A549 (cell line): ENCODE measurements around the gene CELSR1. TPM values are rescaled to one million over a fixed set of nuclear protein-coding genes. Genes with fewer than 3 reads are reported as not detected.

Source experiments
- ATAC-seq, 2 experiments: fragments of 200-7000 bp in 1 of 2; fragments of >200 bp in 1 of 2; cut with Nextera tagmentation in 1 of 2; cut with Tn5 transposase in 1 of 2; 3 replicates each; pipeline versions ENCODE4 v1.8.0 to v1.9.1; 2018 to 2020; ENCODE audit warnings: mild to moderate bottlenecking in 1 of 2, moderate library complexity in 1 of 2
- CTCF ChIA-PET: fragments of 300-600 bp; sonication (Branson Sonifier 250); formaldehyde crosslinking; extraction: SDS; loops from one replicate; lab custom pipeline; 2021; ENCODE audit warnings: antibody characterized with exemption, inconsistent platforms; lab: Yijun Ruan, JAX
- POLR2A ChIA-PET: fragments of 350-600 bp; formaldehyde crosslinking; extraction: SDS; loops from one replicate; lab custom pipeline; 2021; ENCODE audit warnings: antibody characterized with exemption, inconsistent platforms; lab: Yijun Ruan, JAX
- DNase-seq, 2 experiments: peaks; one replicate each; pipeline versions ENCODE4 v3.0.0 to v3.0.0-alpha.2; 2011 to 2016; ENCODE audit warnings: low read depth in 1 of 2, low spot score in 1 of 2
- FAIRE-seq: peaks from 2 replicates; lab custom pipeline; 2011; peaks lifted over from hg19 to GRCh38; lab: Jason Lieb, UNC
- H3K27ac ChIP-seq, 2 experiments: fragments of >200 bp; sonication (Bioruptor Twin); formaldehyde crosslinking; 3 replicates each; pipeline ENCODE4 v1.5.1; 2016 to 2017
- H3K4me1 ChIP-seq: fragments of >200 bp; sonication (Bioruptor Twin); formaldehyde crosslinking; 3 replicates; pipeline ENCODE4 v1.6.1; 2016
- H3K4me2 ChIP-seq: fragments of >200 bp; sonication (Bioruptor Twin); formaldehyde crosslinking; 3 replicates; pipeline ENCODE4 v1.6.1; 2016
- H3K4me3 ChIP-seq: fragments of >200 bp; sonication (Bioruptor Twin); formaldehyde crosslinking; 3 replicates; pipeline ENCODE4 v1.5.1; 2016
- H3K9me3 ChIP-seq: fragments of >200 bp; sonication (Bioruptor Twin); formaldehyde crosslinking; 3 replicates; pipeline ENCODE4 v1.6.1; 2016
- ATOH8 ChIP-seq: fragments of 250-450 bp; sonication (Bioruptor Pico); IDR thresholded peaks from 2 replicates; pipeline ENCODE4 v1.5.0; 2020; ENCODE audit warnings: low read depth, mild to moderate bottlenecking, moderate library complexity
- BCL3 ChIP-seq: fragments of >200 bp; sonication (Bioruptor Twin); formaldehyde crosslinking; IDR thresholded peaks from 3 replicates; pipeline ENCODE4 v1.6.1; 2016
- CHD2 ChIP-seq: fragments of 150-350 bp; IDR thresholded peaks from 2 replicates; pipeline ENCODE4 v1.6.1; 2014; ENCODE audit warnings: low read length; ENCODE audit not compliant: partially characterized antibody
- CHD4 ChIP-seq: fragments of 200-600 bp; sonication (generic); IDR thresholded peaks from 2 replicates; pipeline ENCODE4 v1.6.1; 2016; ENCODE audit warnings: antibody characterized with exemption, mild to moderate bottlenecking, borderline replicate concordance
- EHMT2 ChIP-seq: fragments of 200-600 bp; sonication (generic); IDR thresholded peaks from 2 replicates; pipeline ENCODE4 v1.6.1; 2016; ENCODE audit warnings: antibody characterized with exemption, low read depth, mild to moderate bottlenecking, moderate library complexity
- ESRRA ChIP-seq: fragments of 150-350 bp; IDR thresholded peaks from 2 replicates; pipeline ENCODE4 v1.6.1; 2014; ENCODE audit warnings: mild to moderate bottlenecking, low read length, borderline replicate concordance
- HDAC2 ChIP-seq: fragments of 200-600 bp; sonication (generic); IDR thresholded peaks from 2 replicates; pipeline ENCODE4 v1.6.1; 2016
- HES2 ChIP-seq: fragments of >200 bp; sonication (Bioruptor Twin); formaldehyde crosslinking; IDR thresholded peaks from 2 replicates; pipeline ENCODE4 v1.6.1; 2016
- HEYL ChIP-seq: fragments of 250-450 bp; sonication (Bioruptor Pico); IDR thresholded peaks from 2 replicates; pipeline ENCODE4 v1.8.0; 2021; ENCODE audit warnings: mild to moderate bottlenecking, moderate library complexity
- HMGXB4 ChIP-seq: fragments of 250-450 bp; sonication (Bioruptor Pico); IDR thresholded peaks from 2 replicates; pipeline ENCODE4 v1.5.0; 2021; ENCODE audit warnings: mild to moderate bottlenecking, moderate library complexity, borderline replicate concordance
- HOXA7 ChIP-seq: fragments of 250-450 bp; sonication (Bioruptor Pico); IDR thresholded peaks from 2 replicates; pipeline ENCODE4 v1.5.0; 2020; ENCODE audit warnings: mild to moderate bottlenecking, moderate library complexity
- MAFK ChIP-seq: fragments of 450-650 bp; IDR thresholded peaks from 2 replicates; pipeline ENCODE4 v1.6.1; 2014; ENCODE audit not compliant: partially characterized antibody
- MAX ChIP-seq: IDR thresholded peaks from 2 replicates; pipeline ENCODE4 v1.6.1; 2012
- NFE2L2 ChIP-seq: fragments of 150-350 bp; conservative IDR thresholded peaks from 2 replicates; pipeline ENCODE4 v1.6.1; 2014; ENCODE audit warnings: low read length
- NPAS2 ChIP-seq: fragments of 250-450 bp; sonication (Bioruptor Pico); IDR thresholded peaks from 2 replicates; pipeline ENCODE4 v1.8.0; 2022; ENCODE audit warnings: mild to moderate bottlenecking, moderate library complexity, borderline replicate concordance
- PBX3 ChIP-seq: IDR thresholded peaks from 2 replicates; pipeline ENCODE4 v1.6.1; 2012
- PHF8 ChIP-seq: fragments of 200-600 bp; sonication (generic); IDR thresholded peaks from 2 replicates; pipeline ENCODE4 v1.6.1; 2016; ENCODE audit warnings: low read depth, mild to moderate bottlenecking, antibody characterized with exemption, moderate library complexity, borderline replicate concordance
- REST ChIP-seq: fragments of 200-600 bp; sonication (generic); IDR thresholded peaks from 2 replicates; pipeline ENCODE4 v1.6.1; 2016; ENCODE audit warnings: antibody characterized with exemption, mild to moderate bottlenecking, moderate library complexity
- RNF2 ChIP-seq: fragments of 200-600 bp; sonication (generic); IDR thresholded peaks from 2 replicates; pipeline ENCODE4 v1.6.1; 2016; ENCODE audit warnings: low read depth, mild to moderate bottlenecking, antibody characterized with exemption, moderate library complexity, borderline replicate concordance
- TP53 ChIP-seq: fragments of 250-450 bp; sonication (Bioruptor Pico); IDR thresholded peaks from 2 replicates; pipeline ENCODE4 v1.5.0; 2021; ENCODE audit warnings: mild to moderate bottlenecking, moderate library complexity
- ZC3H11A ChIP-seq: fragments of 450-650 bp; IDR thresholded peaks from 2 replicates; pipeline ENCODE4 v1.6.1; 2014; ENCODE audit warnings: antibody characterized with exemption, mild to moderate bottlenecking
- ZFP36 ChIP-seq: fragments of 450-650 bp; IDR thresholded peaks from 2 replicates; pipeline ENCODE4 v1.6.1; 2014; ENCODE audit warnings: borderline replicate concordance; ENCODE audit not compliant: partially characterized antibody
- ZSCAN20 ChIP-seq: fragments of 250-450 bp; sonication (Bioruptor Pico); IDR thresholded peaks from 2 replicates; pipeline ENCODE4 v1.8.0; 2022; ENCODE audit warnings: mild to moderate bottlenecking, moderate library complexity
- WGBS: methylation state at CpG from one replicate; pipeline ENCODE4 v1.1.6; 2017; ENCODE audit errors: missing lambda C conversion rate; 5-methylcytosine and 5-hydroxymethylcytosine counted together
- polyA plus RNA-seq, 4 experiments: library from polyadenylated mRNA; depleted of rRNA in 3 of 4; stranded (reverse); fragments of >200 nt; fragmentation: RNase III in 1 of 4; extraction: RNeasy Plus Mini Kit Qiagen cat#74134 plus additional on column Dnase treatment in 1 of 4; gene quantifications; 2 replicates in 3 of 4; 3 replicates in 1 of 4; pipeline ENCODE4 v1.2.3, GENCODE V29; 2011 to 2017

CELSR1 gene
- polyA plus RNA-seq, 2 of the 4 experiments (the other 2 are of a cell fraction): 15.3 to 31.8 TPM

- POLR2A ChIA-PET: no interaction called here
- Histone ChIP-seq H3K4me2 (no peak overlapping the region), H3K27ac (no peak overlapping the region), H3K9me3 (no peaks in the 10 kb centered on the region), H3K4me3 (no peak overlapping the region), H3K4me1 (no peaks in the 10 kb centered on the region)
- ATAC-seq (no peak), DNase-seq (no peak), FAIRE-seq (no peak)
- WGBS: 87% methylated on average over 6 of the region's 16 CpGs
- CTCF ChIA-PET: interaction anchor here (0.8 to 2.5 kb wide), 3 partner anchors 32 to 142 kb away, joined by 3 to 9 read pairs (median 4); no protein-coding TSS in a partner anchor
- no peak for TF ChIP-seq PBX3
- TF ChIP-seq NFE2L2: no peak
- TF ChIP-seq CHD2: no peak
- TF ChIP-seq CHD4: no peak
- TF ChIP-seq RNF2: no peak
- no peak for TF ChIP-seq HEYL (CRISPR knock-in tag)
- TF ChIP-seq MAX: no peak
- TF ChIP-seq ZC3H11A: no peak
- TF ChIP-seq REST: no peak
- no peak for TF ChIP-seq ESRRA
- no peak for TF ChIP-seq HES2
- no peak for TF ChIP-seq MAFK
- no peak for TF ChIP-seq EHMT2
- no peak for TF ChIP-seq PHF8
- TF ChIP-seq TP53 (CRISPR knock-in tag): no peak
Measured at GRCh38 chr22:46399251-46400024, 138.0 kb downstream of the CELSR1 start.

GRCh38 chr22:46397951-46398350 lies 139.5 kb downstream of the CELSR1 start:
- TF ChIP-seq HMGXB4 (no peak), ZFP36 (no peak), BCL3 (no peak), HDAC2 (no peak), RNF2 (no peak), ATOH8 (CRISPR knock-in tag) (no peak), NPAS2 (CRISPR knock-in tag) (no peak), ZSCAN20 (CRISPR knock-in tag) (no peak), HOXA7 (no peak), CHD2 (no peak)
- ATAC-seq (no peak), FAIRE-seq (no peak), DNase-seq (no peak)
- no peaks in the 10 kb centered on the region for H3K9me3 ChIP-seq
- 96% methylated on average over 3 of the region's 19 CpGs for WGBS
- ChIA-PET POLR2A (no interaction called here), CTCF (interaction anchor here (0.8 to 2.5 kb wide), 4 partner anchors 14 to 145 kb away, joined by 3 to 9 read pairs (median 5); no protein-coding TSS in a partner anchor)
- H3K4me1 ChIP-seq: no peaks in the 10 kb centered on the region
- H3K27ac ChIP-seq: no peak overlapping the region
- no peak overlapping the region for H3K4me2 ChIP-seq
- H3K4me3 ChIP-seq: no peak overlapping the region
